Adrenal gland (tissue), 12 donors: ENCODE data around the gene KRT1. TPM values are rescaled to one million over a fixed set of nuclear protein-coding genes. Genes with fewer than 3 reads are reported as not detected.

ENCODE experiments used
- DNase-seq, 7 donors: peaks; one replicate each; pipeline ENCODE4 v3.0.0-alpha.2; 2019 to 2020
- H3K27ac ChIP-seq, 5 donors: fragments of 200-600 bp; sonication (generic) in 4 of 5; 1 replicate in 3 of 5; 2 replicates in 2 of 5; pipeline versions ENCODE4 v1.5.1 to v1.8.0; 2016 to 2020; ENCODE audit warnings: mild to moderate bottlenecking in 1 of 5
- H3K27me3 ChIP-seq: fragments of 200-600 bp; 2 replicates; pipeline ENCODE4 v1.8.0; 2021
- H3K36me3 ChIP-seq, 2 donors: fragments of 200-600 bp; replicated peaks in 1 of 2; 1 replicate in 1 of 2; 2 replicates in 1 of 2; pipeline versions ENCODE4 v1.5.1 to v1.8.0; 2018 to 2022
- H3K4me1 ChIP-seq, 2 donors: fragments of 200-600 bp; replicated peaks in 1 of 2; 1 replicate in 1 of 2; 2 replicates in 1 of 2; pipeline versions ENCODE4 v1.5.1 to v1.8.0; 2018 to 2021
- H3K4me3 ChIP-seq, 4 donors: fragments of 200-600 bp; sonication (generic) in 3 of 4; one replicate each; pipeline ENCODE4 v1.5.1; 2016 to 2018
- H3K9me3 ChIP-seq, 3 donors: fragments of 200-600 bp; sonication (generic) in 1 of 3; replicated peaks in 1 of 3; 1 replicate in 2 of 3; 2 replicates in 1 of 3; pipeline versions ENCODE4 v1.5.1 to v1.8.0; 2016 to 2021
- POLR2A ChIP-seq, 2 donors: fragments of 450-650 bp; IDR thresholded peaks; one replicate each; pipeline ENCODE4 v1.6.1; 2017; ENCODE audit warnings: antibody characterized with exemption in 2 of 2, mild to moderate bottlenecking in 2 of 2, moderate library complexity in 1 of 2
- WGBS, 4 donors: extraction: QIAGEN DNeasy Blood & Tissue Kit in 2 of 4; methylation state at CpG; one replicate each; pipeline versions ENCODE4 v1.1.5 to v1.1.7; 2013 to 2017; 5-methylcytosine and 5-hydroxymethylcytosine counted together
- intact Hi-C, 2 donors: fragments of 100-400 bp; cut with DNase I; formaldehyde crosslinking; loops; one replicate each; pipeline versions ENCODE4 v1.14.1 to v1.15.0; 2022 to 2023
- polyA plus RNA-seq, 3 donors: library from polyadenylated mRNA; stranded (reverse); fragments of 200-250 nt in 2 of 3; fragments of 350-450 nt in 1 of 3; fragmentation: Illumina TruSeq in 1 of 3; extraction: RNeasy Lipid Tissue Mini Kit (QIAGEN cat#74804) in 1 of 3; gene quantifications; one replicate each; pipeline ENCODE4 v1.2.3, GENCODE V29; 2013 to 2014
- total RNA-seq, 9 donors: library from RNA; depleted of rRNA in 4 of 9; stranded (reverse); fragments of >200 nt in 4 of 9; fragments of 120-200 nt in 1 of 9; fragmentation: NEBNext Ultra II Directional in 1 of 9; extraction: Animal tissue kit (Norgen Biotek cat#: 25700) in 1 of 9; gene quantifications; one replicate each; pipeline versions ENCODE4 v1.1.0 to v1.2.4, GENCODE V29; 2013 to 2023
- TF ChIP-seq, protein P1 (sequence below), 6 experiments: fragments of 450-650 bp in 4 of 6; fragments of 200-600 bp in 2 of 6; sonication (generic) in 1 of 6; IDR thresholded peaks; 1 replicate in 5 of 6; 2 replicates in 1 of 6; pipeline versions ENCODE4 v1.5.1 to v1.8.0; 2016 to 2021; ENCODE audit warnings: antibody characterized with exemption in 6 of 6, mild to moderate bottlenecking in 2 of 6, moderate library complexity in 1 of 6
- donor health status: healthy with polysubstance abuse.
- donor health status: Bipolar disorder and iron deficiency.
- donor health status: DM: yes; HTN: yes; CAD: no.
- donor health status: DM: no; HTN: no; CAD: no.
- donor health status: DM: no; HTN: no; CAD: no.
- donor health status: DM: yes; HTN: yes; CAD: no.

KRT1 gene
- total and polyA plus RNA-seq, 12 donors, result 0.08 to 0.67 TPM; not detected in 10

DNA sequence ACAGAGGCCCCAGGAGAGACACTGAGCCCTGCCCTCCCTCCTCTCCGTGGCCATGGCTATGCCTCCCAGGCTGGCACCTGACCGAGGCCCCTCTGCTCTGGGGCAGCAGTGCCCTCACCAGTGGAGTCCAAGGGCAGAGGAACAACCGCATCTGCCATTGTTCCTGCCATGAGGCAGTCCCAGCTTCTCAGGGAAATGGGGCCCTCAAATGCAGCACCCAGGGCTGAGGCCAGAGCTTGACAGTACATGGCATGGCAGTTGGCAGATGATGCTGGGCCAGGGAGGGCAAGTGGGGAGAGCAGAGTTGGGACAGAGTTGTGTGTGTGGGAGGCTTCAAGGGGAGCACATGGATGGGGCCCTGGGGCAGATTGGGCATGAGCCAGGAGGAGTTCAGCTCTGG lies 44.2 kb upstream of the KRT1 start:
- intact Hi-C loops, result no loop called here

DNA sequence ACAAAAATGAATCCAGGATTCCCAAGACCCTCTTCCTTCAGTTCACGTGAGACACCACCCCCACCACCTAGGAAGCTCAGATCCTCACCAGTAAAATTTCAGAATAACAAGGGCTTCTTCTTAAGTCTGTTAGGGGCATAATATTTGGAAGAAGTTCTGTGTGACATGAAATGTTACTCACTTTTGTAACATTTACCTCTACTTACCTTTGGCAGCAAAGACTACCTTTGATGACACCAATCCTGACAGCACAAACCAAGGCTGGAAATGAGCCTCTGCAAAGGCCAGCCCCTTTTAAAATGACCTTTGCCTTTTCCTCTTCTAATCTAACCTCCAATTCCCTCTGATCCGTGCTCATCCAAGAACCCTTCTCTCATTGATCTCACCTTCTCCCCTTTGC lies 42.5 kb upstream of the KRT1 start:
- WGBS, 4 donors, result 66 to 76% (median 67%) methylated on average over 2 of the region's 2 CpGs
- intact Hi-C loops, result no loop called here
- no peaks in the 10 kb centered on the region for H3K4me1 ChIP-seq
- no peaks in the 10 kb centered on the region for H3K9me3 ChIP-seq
- H3K27ac ChIP-seq, result no peak overlapping the region
- DNase-seq, result no peak
- H3K36me3 ChIP-seq, result no peaks in the 10 kb centered on the region
- no peak overlapping the region for H3K4me3 ChIP-seq
- H3K27me3 ChIP-seq, result peaks cover 8% of the 10 kb centered on the region
- TF ChIP-seq POLR2A (IDR thresholded peaks at IDR 0.05), result no peak
- TF ChIP-seq, protein P1, sequence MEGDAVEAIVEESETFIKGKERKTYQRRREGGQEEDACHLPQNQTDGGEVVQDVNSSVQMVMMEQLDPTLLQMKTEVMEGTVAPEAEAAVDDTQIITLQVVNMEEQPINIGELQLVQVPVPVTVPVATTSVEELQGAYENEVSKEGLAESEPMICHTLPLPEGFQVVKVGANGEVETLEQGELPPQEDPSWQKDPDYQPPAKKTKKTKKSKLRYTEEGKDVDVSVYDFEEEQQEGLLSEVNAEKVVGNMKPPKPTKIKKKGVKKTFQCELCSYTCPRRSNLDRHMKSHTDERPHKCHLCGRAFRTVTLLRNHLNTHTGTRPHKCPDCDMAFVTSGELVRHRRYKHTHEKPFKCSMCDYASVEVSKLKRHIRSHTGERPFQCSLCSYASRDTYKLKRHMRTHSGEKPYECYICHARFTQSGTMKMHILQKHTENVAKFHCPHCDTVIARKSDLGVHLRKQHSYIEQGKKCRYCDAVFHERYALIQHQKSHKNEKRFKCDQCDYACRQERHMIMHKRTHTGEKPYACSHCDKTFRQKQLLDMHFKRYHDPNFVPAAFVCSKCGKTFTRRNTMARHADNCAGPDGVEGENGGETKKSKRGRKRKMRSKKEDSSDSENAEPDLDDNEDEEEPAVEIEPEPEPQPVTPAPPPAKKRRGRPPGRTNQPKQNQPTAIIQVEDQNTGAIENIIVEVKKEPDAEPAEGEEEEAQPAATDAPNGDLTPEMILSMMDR (IDR thresholded peaks at IDR 0.05), result no peak

More for the DNA sequence above, 44.2 kb upstream of the KRT1 start:
- 70 to 86% (median 85%) methylated on average over 2 to 3 of the region's 3 CpGs; no CpG with 5 or more reads in 1 of the 4 donors for WGBS, 4 donors
- DNase-seq, result no peak
- TF ChIP-seq, protein P1 (IDR thresholded peaks at IDR 0.05), result no peak
- TF ChIP-seq POLR2A (IDR thresholded peaks at IDR 0.05), result no peak
- no peak overlapping the region for H3K4me3 ChIP-seq
- H3K27me3 ChIP-seq, result peaks cover 8% of the 10 kb centered on the region
- H3K27ac ChIP-seq, result no peak overlapping the region
- H3K36me3 ChIP-seq, result no peaks in the 10 kb centered on the region
- no peaks in the 10 kb centered on the region for H3K4me1 ChIP-seq
- no peaks in the 10 kb centered on the region for H3K9me3 ChIP-seq

DNA sequence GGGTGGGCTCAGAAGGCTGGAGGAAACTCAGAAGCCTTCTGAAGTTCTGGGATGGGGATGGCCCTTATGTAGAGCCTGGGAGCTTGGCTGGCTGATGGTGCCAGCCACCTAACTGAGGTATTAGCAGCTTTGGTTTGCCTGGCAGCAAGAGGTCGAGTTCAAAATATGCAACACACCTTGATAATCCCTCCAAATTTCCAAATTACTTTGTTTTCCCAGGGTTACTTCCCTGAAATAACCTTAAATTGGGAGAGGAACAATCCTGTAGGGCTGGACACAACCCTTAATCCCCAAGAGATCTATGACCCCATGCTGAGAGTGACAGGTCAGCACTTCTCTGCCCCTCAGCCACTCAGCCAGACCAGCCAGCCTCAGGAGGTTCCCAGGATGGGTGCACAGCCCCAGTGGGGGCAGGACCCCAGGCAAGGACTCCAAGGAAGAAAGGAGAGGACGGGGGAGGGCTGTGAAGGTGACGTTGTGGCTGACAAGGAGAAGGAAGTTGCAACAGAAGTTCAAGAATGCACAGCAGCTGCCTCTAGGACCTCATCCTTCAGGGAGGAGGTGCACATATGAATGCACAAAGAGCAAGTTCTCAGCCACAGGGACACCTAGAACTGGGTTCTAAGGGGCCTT lies 41.7 kb upstream of the KRT1 start:
- DNase-seq, result no peak
- Histone ChIP-seq H3K27ac (no peak overlapping the region), H3K9me3 (no peaks in the 10 kb centered on the region), H3K4me1 (no peaks in the 10 kb centered on the region), H3K4me3 (no peak overlapping the region), H3K36me3 (no peaks in the 10 kb centered on the region), H3K27me3 (peaks cover 8% of the 10 kb centered on the region)
- TF ChIP-seq, protein P1 (IDR thresholded peaks at IDR 0.05), result no peak
- no peak for TF ChIP-seq POLR2A (IDR thresholded peaks at IDR 0.05)
- intact Hi-C loops, result no loop called here
- 46 to 55% (median 52%) methylated on average over 2 to 3 of the region's 3 CpGs for WGBS, 4 donors

- Histone ChIP-seq H3K4me1 (no peaks in the 10 kb centered on the region), H3K27me3 (peaks cover 12% of the 10 kb centered on the region), H3K4me3 (no peak overlapping the region), H3K27ac (no peak overlapping the region), H3K9me3 (no peaks in the 10 kb centered on the region), H3K36me3 (no peaks in the 10 kb centered on the region)
- no peak for DNase-seq
- TF ChIP-seq, protein P1 (IDR thresholded peaks at IDR 0.05), result no peak
- TF ChIP-seq POLR2A (IDR thresholded peaks at IDR 0.05), result no peak
- intact Hi-C loops, result no loop called here
- 69 to 84% (median 80%) methylated on average over 8 of the region's 8 CpGs for WGBS, 4 donors
Measured at GRCh38 chr12:52720365-52720886, 40.2 kb upstream of the KRT1 start.
